Measurements from ENCODE around the gene KRT5.

Gene KRT5

GRCh38 chr12:52464897-52465296, 55.3 kb downstream of the KRT5 start:
- Mint-ChIP-seq H3K9me3 (no peaks in the 10 kb centered on the region), H3K36me3 (no peaks in the 10 kb centered on the region), H3K4me3 (no peak overlapping the region), H3K4me1 (no peaks in the 10 kb centered on the region), H3K27ac (no peak overlapping the region)
- no peak for ATAC-seq
- DNase-seq (ENCODE audit: low spot score in 2 of 2) = no peak
